Stimulated activated CD4-positive, alpha-beta T cell treated with anti-CD3 and anti-CD28 coated beads, Interleukin-15, amount 100 ng/mL, for 1 hour (primary cell): ENCODE results near the gene TMEM250.

Source experiments
- DNase-seq, 2 donors: peaks; one replicate each; pipeline ENCODE4 v3.0.0-alpha.2; 2020; ENCODE audit warnings: low read depth in 1 of 2, low spot score in 1 of 2

TMEM250 gene

DNA sequence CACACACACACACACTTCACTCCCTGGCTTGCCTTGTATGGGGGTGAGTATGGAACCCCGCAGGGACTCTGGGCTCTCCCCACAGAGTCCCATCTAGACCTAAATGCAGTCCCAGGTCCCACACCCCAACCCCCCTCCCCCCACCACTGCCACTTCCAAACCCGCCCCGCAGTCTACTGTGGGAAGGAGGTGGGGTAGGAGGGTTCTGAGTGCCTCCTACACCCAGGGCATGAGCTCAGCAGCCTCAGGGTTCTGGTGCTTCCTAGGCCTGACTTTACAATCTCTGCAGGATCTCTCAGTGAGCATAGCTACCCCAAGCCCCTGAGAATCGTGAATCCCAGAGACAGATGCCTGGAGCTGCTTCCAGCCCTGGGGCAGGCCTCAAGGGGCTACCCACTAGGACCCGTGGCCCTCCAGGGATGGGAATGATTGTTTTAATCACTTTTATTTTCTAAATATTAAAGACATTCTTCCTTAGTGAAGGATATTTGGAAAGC lies 22.1 kb downstream of the TMEM250 start:
- no peak for DNase-seq

DNA sequence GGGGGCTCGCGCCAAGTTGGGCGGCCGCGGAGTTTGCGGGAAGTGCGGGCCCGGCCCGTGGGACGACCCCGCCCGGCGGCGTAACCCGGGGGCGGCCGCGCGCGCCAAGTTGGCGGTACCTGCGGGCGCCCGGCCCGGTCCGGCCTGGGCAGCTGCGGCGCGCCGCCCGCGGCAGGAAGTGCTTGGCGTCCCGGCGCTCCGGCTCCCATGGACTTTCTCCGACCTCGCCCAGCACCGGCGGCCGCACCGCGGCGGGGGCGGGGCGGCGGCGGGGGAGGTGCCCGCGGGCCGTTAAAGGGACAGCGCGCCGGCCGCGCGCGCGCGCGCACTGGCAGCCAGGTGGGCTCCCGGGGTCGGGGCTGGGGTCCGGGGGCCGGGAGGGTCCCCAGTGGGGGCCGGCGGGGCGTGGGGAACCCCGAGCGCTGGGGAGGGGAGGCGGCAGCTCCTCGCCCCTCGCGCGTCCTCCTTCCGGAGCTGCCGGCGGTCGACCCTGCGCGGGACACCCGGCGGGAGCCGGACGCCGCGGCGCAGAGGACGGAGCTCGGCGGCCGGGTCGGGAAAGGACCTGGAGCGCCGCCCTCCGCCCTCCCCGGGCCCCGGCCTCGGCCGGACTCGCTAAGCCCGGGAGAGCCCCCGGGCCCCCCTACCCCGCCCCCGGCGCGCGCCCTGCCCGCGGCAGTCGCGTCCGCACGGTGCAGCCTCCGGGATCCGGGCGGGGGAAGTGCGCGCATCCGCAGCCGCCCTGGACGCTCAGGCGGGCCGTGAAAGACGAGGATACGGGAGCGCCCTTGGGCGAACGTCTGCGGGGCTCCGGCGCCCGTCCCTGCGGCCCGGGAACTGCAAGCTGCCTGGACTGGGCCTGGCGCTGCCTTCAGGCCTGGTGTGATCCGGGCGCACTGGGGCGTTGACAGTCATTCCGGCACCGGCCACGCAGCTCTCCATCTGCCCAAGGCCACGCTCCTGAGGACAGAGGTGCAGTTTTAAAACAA lies 23.3 kb downstream of the TMEM250 start, which contains the start of gene NACC2:
NACC2 (minus strand) TSS at position 220 of the 989 bp plus-strand sequence. CDS start 44,768 bp downstream, outside the sequence.
- DNase-seq: no peak

DNA sequence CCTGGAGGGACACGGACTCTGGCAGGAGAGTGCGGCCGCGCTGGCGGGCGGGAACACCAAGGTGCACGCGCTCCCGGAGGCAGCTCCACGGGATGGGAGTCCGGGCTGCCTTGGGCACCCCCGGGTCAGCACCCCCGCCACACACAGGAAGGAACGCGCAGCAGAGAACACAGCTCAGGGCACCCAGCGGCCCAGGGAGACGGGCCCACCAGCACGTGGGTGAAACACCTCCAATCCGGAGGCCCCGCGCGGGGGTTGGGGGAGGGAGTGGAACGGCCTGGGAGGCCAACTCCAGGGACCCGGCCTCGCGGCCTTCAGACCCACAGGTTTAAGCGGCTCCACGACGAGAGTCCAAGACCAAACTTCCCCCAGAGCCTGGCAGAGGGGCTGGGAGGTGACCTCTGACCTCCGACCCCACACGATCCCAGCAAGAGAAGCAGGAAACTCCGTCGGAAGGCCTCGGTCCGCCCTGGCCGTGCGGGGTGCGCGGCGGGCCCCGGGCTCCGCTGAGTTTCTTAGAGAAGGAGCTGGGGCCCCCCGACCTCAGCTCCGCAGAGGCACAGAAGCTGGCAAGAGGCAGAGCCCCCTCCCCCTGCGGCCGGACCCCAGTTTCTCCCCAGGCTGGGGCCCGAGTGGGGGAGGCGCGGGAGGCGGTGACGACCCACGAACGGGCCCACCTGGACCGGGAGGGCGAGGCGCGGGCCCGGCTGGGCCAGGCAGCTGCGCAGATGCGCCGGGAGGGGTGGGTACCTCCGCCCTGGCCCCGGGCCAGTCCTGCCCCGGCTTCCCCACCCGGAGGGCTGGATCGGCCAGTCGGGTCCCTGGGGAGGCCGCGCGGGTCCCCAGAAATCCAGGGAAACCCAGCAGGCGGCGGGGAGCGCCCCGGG lies 24.4 kb downstream of the TMEM250 start:
- peak; percentile 33 to 51 for DNase-seq

DNA sequence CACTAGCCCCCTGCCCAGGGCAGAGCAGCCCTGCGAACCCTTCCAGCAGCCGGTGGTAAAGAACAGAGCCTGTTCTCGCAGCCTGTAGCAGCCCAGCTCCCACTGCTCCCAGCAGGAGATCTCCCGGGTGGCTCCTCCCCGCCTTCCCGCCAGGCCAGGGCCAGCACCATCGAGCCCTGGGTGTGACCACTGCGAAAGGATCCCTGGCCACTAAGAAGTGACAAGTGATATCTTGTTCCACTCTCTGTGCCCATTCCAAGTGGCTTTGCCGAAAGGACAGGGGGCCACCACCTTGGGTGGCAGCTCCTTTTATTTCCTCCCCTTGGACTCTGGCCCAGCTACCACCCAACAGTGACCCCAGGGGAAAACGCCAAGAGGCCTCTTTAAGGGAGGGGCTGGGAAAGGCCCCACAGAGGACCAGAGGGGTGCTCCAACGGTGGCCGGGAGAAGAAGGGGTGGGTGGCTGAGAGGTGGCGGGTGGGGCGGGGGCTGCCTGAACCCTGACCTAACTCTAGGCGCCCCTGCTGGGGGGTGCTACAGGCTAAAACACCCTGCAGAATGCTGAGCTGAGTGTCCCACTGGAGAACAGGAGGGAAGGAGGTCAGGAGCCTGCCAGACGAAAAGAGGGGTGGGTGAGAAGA lies 25.2 kb downstream of the TMEM250 start:
- no peak for DNase-seq

DNA sequence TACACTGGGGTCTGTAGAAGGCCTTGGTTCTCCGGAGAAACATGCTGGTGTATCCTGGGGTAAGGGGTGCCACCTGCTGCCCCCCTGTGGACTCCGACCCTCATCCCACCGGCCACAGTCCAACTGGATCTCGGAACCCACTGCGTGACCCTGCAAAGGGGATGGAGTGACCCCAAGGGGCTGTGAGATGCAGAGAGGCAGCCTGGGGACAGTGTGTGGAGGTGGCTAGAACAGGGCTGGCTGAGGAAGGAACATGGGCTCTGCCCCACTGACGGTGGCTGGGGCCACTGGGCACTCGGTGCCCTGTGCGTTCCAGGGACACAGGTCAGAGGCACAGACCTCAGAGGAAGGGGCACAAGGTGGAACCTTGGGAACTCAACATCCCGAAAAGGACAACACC lies 25.9 kb downstream of the TMEM250 start:
- DNase-seq: no peak

DNA sequence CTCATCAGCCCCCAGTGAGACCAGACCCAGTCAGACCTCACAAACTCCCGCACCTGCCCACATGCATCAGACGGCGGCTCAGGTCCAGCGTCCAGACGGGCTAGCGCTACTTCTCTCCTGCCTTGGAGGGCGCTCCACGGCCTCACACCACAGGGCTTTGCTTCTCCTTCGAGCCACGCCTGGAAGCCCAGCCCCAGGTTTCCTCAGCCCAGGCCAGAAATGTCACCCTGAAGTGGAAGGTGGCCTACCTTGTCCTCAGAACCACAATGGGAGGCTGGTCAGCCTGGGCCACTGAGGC lies 26.4 kb downstream of the TMEM250 start:
- no peak for DNase-seq

DNA sequence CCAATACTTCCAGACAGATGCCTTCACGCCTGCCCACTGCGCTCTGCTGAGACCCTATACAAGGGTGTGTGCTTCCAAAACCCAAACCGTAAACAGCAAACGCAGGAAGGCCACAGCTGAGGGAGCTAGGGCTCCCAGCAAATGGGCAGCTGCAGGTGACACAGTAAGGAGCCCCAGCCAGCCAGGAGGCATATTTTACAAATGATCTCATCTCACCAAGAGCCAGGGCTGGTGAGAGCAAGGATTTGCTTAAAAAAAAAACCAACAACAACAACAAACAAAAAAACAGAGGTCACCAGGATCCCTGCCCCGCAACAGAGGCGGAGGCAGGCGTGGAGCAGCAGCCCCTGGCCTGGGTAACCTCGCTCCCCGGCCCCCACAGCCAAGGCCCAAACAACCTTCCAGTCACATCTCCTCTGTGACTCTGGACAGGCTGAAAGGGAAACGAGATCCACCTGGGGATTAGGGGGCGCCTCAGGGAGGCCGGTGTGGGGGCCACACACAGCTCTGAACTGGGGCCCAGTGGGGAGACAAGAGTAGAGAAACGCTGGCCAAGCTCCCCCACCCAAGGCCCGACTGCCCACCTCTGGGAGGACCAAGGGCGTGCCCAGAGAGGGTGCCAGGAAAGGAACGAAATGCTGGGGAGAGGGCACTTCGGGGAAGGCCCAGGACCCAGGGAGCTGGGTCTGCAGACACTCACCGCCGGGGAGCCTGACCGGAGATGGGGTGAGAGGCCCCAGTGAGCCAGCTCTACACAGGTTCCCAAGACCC lies 26.9 kb downstream of the TMEM250 start:
- no peak for DNase-seq

DNA sequence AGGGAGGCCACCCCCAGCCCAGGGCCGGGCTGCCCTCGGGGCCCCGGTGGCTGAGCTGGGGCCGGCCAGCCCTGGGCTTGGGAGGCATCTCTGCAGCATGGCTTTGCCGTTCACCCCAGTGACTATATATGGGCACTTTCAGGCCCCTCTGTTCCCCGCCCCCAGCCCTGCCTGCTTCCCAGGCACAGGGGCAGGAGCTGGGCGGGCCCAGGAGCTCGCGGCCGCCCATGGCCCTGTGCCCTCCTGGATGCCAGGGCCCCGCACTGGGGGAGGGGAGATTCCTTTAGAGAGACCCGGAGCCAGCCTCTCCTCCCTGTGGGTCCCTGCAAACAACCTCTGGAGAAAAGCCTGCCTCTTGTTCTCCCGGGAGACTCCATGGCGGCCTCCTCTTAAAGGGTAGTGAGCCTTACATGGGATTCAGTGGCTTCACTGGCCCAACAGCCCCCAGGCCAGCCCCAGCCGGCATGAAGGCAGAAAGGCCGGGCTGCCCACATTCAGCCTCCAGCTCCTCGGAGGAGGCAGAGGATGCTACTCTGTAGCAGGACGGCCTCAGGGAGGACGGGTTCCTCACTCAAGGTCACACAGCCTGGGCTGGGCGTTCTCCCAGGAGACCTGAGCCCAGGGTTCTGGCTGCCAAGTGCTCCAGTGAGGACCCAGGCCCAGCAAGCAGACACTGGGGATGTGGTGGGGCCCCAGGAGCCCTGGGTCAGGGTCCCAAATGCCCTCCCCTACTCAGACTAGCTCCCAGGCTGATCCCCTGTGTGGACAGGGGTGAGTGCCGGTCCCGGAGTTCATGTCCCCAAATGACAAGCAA lies 27.7 kb downstream of the TMEM250 start:
- DNase-seq: no peak

DNA sequence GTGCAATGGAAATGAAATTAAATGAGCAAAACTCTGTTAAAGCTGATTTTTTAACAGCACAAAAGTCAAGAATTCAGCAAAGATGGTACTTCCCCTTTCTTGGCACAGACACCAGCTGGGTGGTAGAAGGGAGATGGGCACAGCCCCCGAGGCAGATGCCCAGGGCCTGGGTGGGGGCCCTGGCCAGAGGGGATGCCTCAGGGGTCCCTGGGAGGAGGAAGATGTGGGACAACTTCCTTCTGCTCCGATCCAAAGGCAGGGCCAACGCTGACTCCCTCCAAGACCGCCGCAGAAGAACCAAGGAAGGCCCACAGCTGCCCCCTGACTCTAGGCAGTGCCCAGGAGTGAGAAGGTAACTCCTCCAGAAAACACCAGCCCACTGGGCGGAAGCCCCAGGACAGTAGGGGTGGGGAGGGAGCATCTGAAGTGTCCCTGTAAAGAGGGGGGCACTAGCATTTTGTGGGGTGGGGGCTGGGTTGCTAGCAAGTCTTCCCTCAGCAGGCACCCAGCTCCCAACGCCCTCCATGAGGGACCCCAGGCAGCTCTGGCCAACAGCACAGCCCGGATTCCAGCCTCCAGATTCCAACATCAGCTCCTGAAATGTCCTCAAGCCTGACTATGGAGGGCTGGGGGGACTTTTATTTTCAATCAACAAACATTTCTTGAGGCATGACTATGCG lies 28.5 kb downstream of the TMEM250 start:
- no peak for DNase-seq

DNA sequence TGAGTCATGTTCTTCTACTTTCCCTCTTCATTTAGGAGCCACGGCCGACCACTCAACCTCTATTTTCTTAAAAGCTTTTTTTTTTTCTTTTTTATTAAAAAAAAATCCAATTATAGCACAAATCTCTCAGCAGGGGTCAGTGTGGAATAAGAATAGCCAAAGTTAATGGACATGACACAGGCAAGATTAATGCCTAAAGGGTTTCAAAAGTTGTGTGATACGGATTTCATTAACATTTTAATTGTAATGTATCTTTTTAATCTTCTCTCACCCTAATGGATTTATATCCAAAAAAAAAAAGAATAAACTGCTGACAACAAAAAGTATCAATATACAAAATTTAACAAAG lies 29.0 kb downstream of the TMEM250 start:
- no peak for DNase-seq

DNA sequence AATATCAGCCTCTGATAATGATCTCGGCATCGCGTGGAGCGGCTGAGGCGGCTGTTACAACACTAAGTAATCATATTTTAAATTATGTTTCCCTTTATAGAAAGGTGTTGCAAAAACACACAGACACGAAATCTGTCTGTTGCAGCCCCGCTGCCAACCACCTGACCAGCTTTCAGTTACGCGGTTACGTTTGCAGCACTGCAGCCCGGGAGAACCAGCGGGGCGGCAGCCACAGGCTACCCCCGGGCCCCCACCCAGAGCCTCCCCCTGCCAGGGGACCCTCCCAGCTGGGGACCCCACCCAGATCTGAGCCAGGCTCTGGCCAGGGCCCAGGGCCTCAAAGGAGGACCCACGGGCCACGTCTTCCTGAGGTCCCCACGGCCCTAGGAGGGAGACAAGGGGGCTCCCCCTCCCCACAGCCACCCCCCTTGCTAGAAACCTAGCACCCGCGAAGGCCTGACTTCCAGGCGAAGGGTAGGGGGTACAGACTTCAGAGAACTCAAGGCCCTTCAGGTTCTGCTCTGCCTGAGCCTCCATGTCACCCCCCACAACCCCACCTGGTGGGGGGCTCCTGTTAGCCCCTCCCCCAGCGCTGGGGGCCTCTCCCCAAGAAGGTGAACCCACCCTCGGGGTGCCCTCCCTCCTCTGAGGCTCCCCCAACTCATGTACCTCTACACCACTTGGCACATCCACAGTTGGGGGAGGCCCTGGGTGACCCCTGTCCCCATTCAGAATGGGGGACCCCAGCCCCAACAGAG lies 29.6 kb downstream of the TMEM250 start:
- no peak for DNase-seq

DNA sequence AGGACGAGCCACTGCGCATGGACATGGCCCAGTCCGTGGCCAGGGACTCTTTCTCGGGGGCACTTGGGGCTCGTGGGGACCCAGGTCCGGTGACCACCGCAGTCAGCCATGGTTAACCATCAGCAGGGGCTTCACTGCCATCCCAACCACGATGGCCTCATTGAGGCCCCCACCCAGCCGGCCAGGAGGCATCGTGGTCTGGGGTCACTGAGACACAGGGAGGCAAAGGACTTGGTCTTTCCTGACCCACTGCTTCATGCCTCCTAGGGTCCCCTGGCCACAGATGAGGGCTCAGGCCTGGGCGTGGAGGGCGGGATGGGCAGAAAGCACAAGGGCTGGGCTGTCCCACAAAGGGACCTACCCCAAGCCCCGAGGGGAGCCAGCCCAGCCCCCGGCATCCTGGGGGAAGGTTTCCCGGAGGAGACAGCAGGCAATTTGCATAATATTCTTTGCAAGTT lies 30.2 kb downstream of the TMEM250 start:
- no peak for DNase-seq

DNA sequence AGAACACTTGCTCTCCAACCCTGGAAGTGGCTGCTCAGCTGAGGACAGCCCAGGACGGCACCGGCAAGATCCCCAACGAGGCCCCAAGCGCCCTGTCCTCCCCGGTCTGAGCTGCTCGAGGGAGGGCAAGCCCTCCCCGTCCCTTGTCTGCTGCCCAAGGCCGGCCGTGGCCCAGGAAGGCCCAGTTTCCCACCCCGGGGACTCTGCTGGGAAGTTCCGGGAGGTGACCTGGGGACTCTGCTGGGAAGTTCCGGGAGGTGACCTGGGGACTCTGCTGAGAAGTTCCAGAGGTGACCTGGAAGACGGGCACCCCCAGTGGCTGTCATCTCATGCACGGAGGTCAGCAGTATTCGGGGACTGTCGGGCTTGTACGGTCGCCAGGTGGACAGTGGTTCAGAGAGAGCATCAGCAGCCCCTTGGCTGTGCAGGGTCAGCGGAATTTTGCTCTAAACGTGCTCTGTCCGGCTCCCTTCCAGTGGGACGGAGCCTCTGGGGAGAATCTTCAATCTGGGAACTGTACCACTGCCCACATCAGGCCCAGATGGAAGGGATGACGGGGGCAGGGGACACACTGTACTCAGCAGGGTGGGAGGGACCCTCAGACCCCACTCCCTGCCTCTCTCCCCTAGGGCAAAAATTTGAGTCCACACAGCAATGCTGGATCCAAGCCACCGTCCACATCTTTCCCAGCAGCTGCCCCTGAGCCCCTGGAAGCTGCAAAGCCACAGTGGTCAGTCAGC lies 30.8 kb downstream of the TMEM250 start:
- DNase-seq: no peak

DNA sequence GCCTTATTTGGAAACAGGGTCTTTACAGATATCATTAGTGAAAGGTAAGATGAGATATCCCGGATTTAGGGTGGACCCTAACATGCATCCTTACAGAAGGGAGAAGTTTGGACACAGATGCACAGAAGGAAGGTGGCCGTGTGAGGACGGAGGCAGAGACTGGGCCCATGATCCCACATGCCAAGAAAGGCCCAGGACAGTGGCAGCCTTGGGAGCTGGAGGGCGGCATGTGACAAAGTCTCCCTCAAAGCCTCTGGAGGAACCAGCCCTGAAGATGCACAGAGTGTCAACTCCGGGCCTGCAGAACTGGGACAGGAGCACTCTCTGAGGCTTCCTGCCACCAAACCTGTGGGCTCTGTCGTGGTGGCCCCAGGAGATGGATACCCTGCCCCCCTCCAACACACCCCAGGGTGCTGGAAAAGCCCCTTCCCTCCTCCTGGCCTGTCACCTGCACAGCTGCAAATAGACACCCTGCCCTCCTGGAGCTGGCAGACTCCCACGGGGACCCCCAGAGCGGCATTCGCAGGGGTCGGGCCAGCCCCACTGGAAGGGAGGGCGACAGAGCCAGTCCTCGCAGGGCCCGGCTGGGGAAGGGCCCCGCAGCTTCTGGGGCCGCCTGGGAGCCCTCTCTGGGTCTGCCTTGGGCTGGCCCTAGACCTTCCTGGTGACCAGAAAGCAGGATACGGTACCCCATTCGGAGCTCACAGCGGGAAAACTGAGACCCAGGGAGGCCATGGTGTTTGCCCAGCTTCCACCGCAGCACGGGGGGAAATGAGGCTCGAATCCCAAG lies 31.5 kb downstream of the TMEM250 start:
- DNase-seq: no peak

DNA sequence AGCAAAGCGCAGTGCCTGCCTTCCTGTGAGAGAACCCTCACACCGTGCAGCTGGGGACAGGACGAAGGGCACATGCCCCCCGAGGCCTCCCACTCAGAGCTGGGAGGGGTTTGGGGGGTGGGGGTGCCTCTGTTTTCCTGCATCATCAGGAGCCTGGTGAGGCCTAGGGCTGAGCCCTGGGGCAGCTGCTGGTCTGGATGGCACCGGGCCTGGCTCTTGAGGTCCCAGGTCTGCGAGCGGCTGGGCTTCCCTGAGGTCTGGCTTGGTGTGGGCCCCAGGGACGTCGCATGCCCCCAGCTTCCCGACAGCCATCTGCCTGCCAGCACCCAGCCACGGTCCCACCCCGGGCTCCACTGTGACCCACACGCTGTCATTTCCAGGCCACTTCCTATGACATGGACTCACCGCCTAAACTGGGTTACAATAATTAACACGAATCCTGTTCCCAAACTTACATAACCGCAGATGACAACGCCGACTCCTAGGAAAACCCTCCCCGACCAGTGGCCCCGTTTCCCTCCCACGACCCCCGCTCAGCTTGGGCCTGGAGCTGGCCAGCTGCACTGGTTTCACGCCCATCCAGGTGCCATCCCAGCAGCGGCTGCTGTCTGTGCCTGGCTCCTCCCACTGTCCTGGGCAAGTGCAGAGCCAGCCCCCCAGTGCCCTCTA lies 32.3 kb downstream of the TMEM250 start:
- DNase-seq: no peak

DNA sequence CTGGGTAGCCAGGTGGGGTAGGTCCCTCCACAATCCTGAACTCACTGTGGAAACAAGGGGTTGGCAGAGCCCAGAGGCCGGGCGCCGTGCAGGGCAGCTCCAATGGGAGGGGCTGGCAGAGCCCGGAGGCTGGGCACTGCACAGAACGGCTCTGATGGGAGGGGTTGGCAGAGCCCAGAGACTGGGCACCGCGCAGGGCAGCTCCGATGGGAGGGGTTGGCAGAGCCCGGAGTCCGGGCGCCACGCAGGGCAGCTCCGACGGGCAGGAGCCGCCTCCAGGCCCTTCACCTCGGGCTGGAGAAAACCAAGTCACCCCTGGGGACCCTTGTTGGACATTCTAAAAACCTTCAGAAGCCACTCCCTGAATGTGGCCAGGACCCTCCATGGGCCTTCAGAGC lies 32.9 kb downstream of the TMEM250 start:
- no peak for DNase-seq
